Mesenchymal stem cell (in vitro differentiated cells and primary cell): ENCODE results near the gene SFMBT2. TPM values are rescaled to one million over a fixed set of nuclear protein-coding genes. Genes with fewer than 3 reads are reported as not detected.

Experiments
- DNase-seq: peaks from one replicate; pipeline ENCODE4 v3.0.0-alpha.2; 2013
- H2AFZ ChIP-seq: one replicate; pipeline ENCODE4 v1.6.1; 2013; ENCODE audit warnings: low read depth, mild to moderate bottlenecking, control low read depth, inconsistent platforms, low read length, moderate library complexity
- H2AK5ac ChIP-seq: 2 replicates; pipeline ENCODE4 v1.6.1; 2013; ENCODE audit warnings: low read length, moderate library complexity, mild to moderate bottlenecking, inconsistent platforms; ENCODE audit not compliant: severe bottlenecking
- H2BK120ac ChIP-seq: one replicate; pipeline ENCODE4 v1.6.1; 2013; ENCODE audit warnings: low read depth, mild to moderate bottlenecking, inconsistent platforms, low read length, moderate library complexity
- H2BK12ac ChIP-seq, 2 experiments: one replicate each; pipeline ENCODE4 v1.6.1; 2013; ENCODE audit warnings: inconsistent platforms in 2 of 2, low read length in 2 of 2, mild to moderate bottlenecking in 2 of 2, moderate library complexity in 2 of 2, control low read depth in 1 of 2
- H2BK15ac ChIP-seq: one replicate; pipeline ENCODE4 v1.6.1; 2013; ENCODE audit warnings: mild to moderate bottlenecking, low read depth, inconsistent platforms; ENCODE audit not compliant: poor library complexity, severe bottlenecking
- H2BK5ac ChIP-seq: 2 replicates; pipeline ENCODE4 v1.6.1; 2013; ENCODE audit warnings: low read depth, mild to moderate bottlenecking, low read length, control low read depth, inconsistent platforms; ENCODE audit not compliant: poor library complexity, severe bottlenecking
- H3K14ac ChIP-seq, 2 experiments: one replicate each; pipeline ENCODE4 v1.6.1; 2013; ENCODE audit warnings: inconsistent platforms in 2 of 2, low read length in 2 of 2, control low read depth in 1 of 2, mild to moderate bottlenecking in 1 of 2, moderate library complexity in 1 of 2
- H3K18ac ChIP-seq, 2 experiments: one replicate each; pipeline ENCODE4 v1.6.1; 2013; ENCODE audit warnings: inconsistent platforms in 2 of 2, low read length in 2 of 2, control low read depth in 1 of 2, low read depth in 1 of 2, mild to moderate bottlenecking in 1 of 2
- H3K23ac ChIP-seq, 2 experiments: one replicate each; pipeline ENCODE4 v1.6.1; 2013; ENCODE audit warnings: inconsistent platforms in 2 of 2, low read length in 2 of 2, mild to moderate bottlenecking in 2 of 2, moderate library complexity in 2 of 2, control low read depth in 1 of 2
- H3K27ac ChIP-seq: 2 replicates; pipeline ENCODE4 v1.5.1; 2013; ENCODE audit warnings: mild to moderate bottlenecking, moderate library complexity, low read length, control low read depth, inconsistent platforms; ENCODE audit not compliant: poor library complexity, severe bottlenecking
- H3K27me3 ChIP-seq, 2 experiments: 2 replicates each; pipeline versions ENCODE4 v1.6.1 to v1.7.0; 2013; ENCODE audit warnings: low read length in 2 of 2, mild to moderate bottlenecking in 2 of 2, moderate library complexity in 2 of 2, control low read depth in 1 of 2, inconsistent platforms in 1 of 2; ENCODE audit not compliant: control insufficient read depth in 1 of 2, insufficient read depth in 1 of 2
- H3K36me3 ChIP-seq, 2 experiments: 2 replicates each; pipeline versions ENCODE4 v1.6.1 to v1.7.0; 2013; ENCODE audit warnings: low read length in 2 of 2, control low read depth in 1 of 2, inconsistent platforms in 1 of 2, low read depth in 1 of 2, mild to moderate bottlenecking in 1 of 2; ENCODE audit not compliant: insufficient read depth in 2 of 2, control insufficient read depth in 1 of 2
- H3K4ac ChIP-seq, 2 experiments: one replicate each; pipeline ENCODE4 v1.6.1; 2013; ENCODE audit warnings: inconsistent platforms in 2 of 2, low read length in 2 of 2, mild to moderate bottlenecking in 2 of 2, moderate library complexity in 2 of 2, control low read depth in 1 of 2, low read depth in 1 of 2
- H3K4me1 ChIP-seq: 2 replicates; pipeline ENCODE4 v1.6.1; 2013; ENCODE audit warnings: low read depth, low read length, control low read depth; ENCODE audit not compliant: control insufficient read depth, insufficient read depth
- H3K4me2 ChIP-seq: 2 replicates; pipeline ENCODE4 v1.6.1; 2013; ENCODE audit warnings: low read length, mild to moderate bottlenecking, inconsistent platforms; ENCODE audit not compliant: poor library complexity, severe bottlenecking
- H3K4me3 ChIP-seq, 2 experiments: 2 replicates each; pipeline versions ENCODE4 v1.5.1 to v1.7.0; 2013; ENCODE audit warnings: low read length in 2 of 2, mild to moderate bottlenecking in 2 of 2, control low read depth in 1 of 2, low read depth in 1 of 2; ENCODE audit not compliant: insufficient read depth in 1 of 2
- H3K79me1 ChIP-seq: replicated peaks from 2 replicates; pipeline ENCODE4 v1.6.1; 2013; ENCODE audit warnings: mild to moderate bottlenecking, control low read depth, low read length, inconsistent platforms; ENCODE audit not compliant: poor library complexity, severe bottlenecking
- H3K9ac ChIP-seq: 2 replicates; pipeline ENCODE4 v1.7.0; 2013; ENCODE audit warnings: mild to moderate bottlenecking, low read length, moderate library complexity
- H3K9me3 ChIP-seq: 2 replicates; pipeline ENCODE4 v1.7.0; 2013; ENCODE audit warnings: mild to moderate bottlenecking, low read length; ENCODE audit not compliant: control insufficient read depth
- H4K8ac ChIP-seq: one replicate; pipeline ENCODE4 v1.6.1; 2013; ENCODE audit warnings: inconsistent platforms, mild to moderate bottlenecking, low read length, moderate library complexity
- H4K91ac ChIP-seq: one replicate; pipeline ENCODE4 v1.6.1; 2013; ENCODE audit warnings: mild to moderate bottlenecking, low read length, inconsistent platforms
- WGBS: methylation state at CpG from one replicate; pipeline ENCODE4 v1.1.7; 2013; ENCODE audit warnings: mixed read lengths; 5-methylcytosine and 5-hydroxymethylcytosine counted together
- small RNA-seq: library from polyadenylated mRNA; stranded (forward); fragments of <200 nt; extraction: miRNeasy Mini kit (QIAGEN cat#:217004); gene quantifications from one replicate; pipeline ENCODE3, GENCODE V24; 2013; ENCODE audit warnings: low read depth

The SFMBT2 gene

DNA sequence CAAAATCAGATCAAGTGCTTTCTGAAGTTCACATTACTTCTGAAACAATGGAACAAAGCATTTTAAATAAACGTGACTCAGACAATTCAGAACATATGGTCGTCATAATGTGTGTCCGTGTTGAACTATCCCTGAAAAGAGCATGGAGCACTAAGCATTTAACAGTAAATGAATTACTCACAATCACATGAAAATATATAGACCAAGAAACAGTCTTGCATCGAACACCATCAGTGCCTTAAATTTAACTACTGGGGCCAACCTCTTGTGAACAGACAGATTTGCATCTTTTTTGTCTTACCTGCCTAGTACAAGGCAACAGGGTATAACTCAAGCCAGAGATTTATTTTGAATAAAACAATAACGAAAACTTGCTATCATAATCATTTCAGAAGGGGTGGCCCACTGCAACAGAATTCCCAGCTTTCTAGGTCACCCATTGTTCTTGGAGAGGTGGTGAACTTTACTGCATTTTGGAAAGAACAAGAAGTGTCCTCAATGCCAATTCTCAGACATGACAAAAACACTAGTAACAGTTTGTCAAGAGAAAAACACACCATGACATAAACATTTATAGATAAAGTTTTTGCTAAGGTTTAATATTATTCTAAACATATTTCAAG is 293.5 kb downstream of the SFMBT2 start:
- Histone ChIP-seq H3K9me3 (no peaks in the 10 kb centered on the region), H3K9ac (no peak overlapping the region), H3K27ac (no peak overlapping the region), H3K4me3 (no peak overlapping the region), H3K23ac (no peak overlapping the region), H3K79me1 (no peaks in the 10 kb centered on the region), H3K27me3 (peaks cover 0 to 5% of the 10 kb centered on the region in 2 experiments), H2AK5ac (no peak overlapping the region), H2BK120ac (no peak overlapping the region), H3K14ac (no peak overlapping the region), H3K4me2 (no peak overlapping the region), H3K4me1 (no peaks in the 10 kb centered on the region), H3K36me3 (no peaks in the 10 kb centered on the region), H4K91ac (no peak overlapping the region), H2BK5ac (no peak overlapping the region), H4K8ac (no peak overlapping the region), H3K4ac (no peak overlapping the region), H3K18ac (no peak overlapping the region), H2BK12ac (no peak overlapping the region), H2BK15ac (no peak overlapping the region), H2AFZ (no peak overlapping the region)
- DNase-seq = no peak
- 83% methylated on average over 4 of the region's 5 CpGs for WGBS

DNA sequence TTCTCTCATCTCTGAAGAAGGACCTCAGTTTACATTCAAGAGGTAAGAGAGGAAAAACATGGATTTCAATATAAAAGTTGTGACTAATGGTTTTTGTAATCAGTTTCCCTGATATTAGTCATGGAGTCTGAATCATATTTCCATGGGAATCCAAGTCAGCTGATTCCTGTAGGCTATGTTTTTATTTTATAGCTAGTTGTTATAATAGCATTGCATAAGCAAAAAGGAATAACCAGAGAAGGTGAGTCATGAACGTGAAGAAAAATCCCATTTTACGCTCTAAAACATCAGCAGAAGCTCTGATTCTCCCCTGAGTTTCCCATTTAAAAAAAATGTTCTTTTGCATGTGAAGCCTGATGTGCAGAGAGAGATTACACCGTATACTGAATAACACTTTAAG is 299.3 kb downstream of the SFMBT2 start:
- Histone ChIP-seq H3K9me3 (no peaks in the 10 kb centered on the region), H2AFZ (no peak overlapping the region), H3K4me1 (no peaks in the 10 kb centered on the region), H3K4me2 (no peak overlapping the region), H3K4ac (no peak overlapping the region), H3K18ac (no peak overlapping the region), H3K79me1 (no peaks in the 10 kb centered on the region), H2BK5ac (no peak overlapping the region), H3K27me3 (peaks cover 0 to 5% of the 10 kb centered on the region in 2 experiments), H3K27ac (no peak overlapping the region), H4K91ac (no peak overlapping the region), H2BK12ac (no peak overlapping the region), H3K14ac (no peak overlapping the region), H3K23ac (no peak overlapping the region), H2BK120ac (no peak overlapping the region), H2BK15ac (no peak overlapping the region), H3K4me3 (no peak overlapping the region), H3K36me3 (no peaks in the 10 kb centered on the region), H2AK5ac (no peak overlapping the region), H4K8ac (no peak overlapping the region), H3K9ac (peak overlapping the region; percentile 39)
- WGBS = 78% methylated on average over 3 of the region's 3 CpGs
- peak; percentile 51 for DNase-seq

GRCh38 chr10:7111089-7111488 is 299.7 kb downstream of the SFMBT2 start:
- Histone ChIP-seq H2AK5ac (no peak overlapping the region), H2BK12ac (no peak overlapping the region), H3K14ac (no peak overlapping the region), H3K27me3 (peaks cover 0 to 5% of the 10 kb centered on the region in 2 experiments), H4K91ac (no peak overlapping the region), H3K4me2 (no peak overlapping the region), H3K9ac (peak overlapping the region; percentile 39), H3K4me1 (no peaks in the 10 kb centered on the region), H3K27ac (no peak overlapping the region), H3K36me3 (no peaks in the 10 kb centered on the region), H3K79me1 (no peaks in the 10 kb centered on the region), H2BK120ac (no peak overlapping the region), H3K4me3 (no peak overlapping the region), H2BK5ac (no peak overlapping the region), H4K8ac (no peak overlapping the region), H3K18ac (no peak overlapping the region), H3K4ac (no peak overlapping the region), H3K23ac (no peak overlapping the region), H2AFZ (no peak overlapping the region), H2BK15ac (no peak overlapping the region), H3K9me3 (no peaks in the 10 kb centered on the region)
- 96% methylated on average over 3 of the region's 3 CpGs for WGBS
- DNase-seq = no peak

Small RNAs within 50 kb of the gene (small RNA-seq; reads per million reads assigned to genes)
- gene AL590095.2 = not detected
- gene COX6CP17 = not detected
